KG1 (cell line): ENCODE data around the gene ERICH6B.

Experiments
- DNase-seq: peaks from one replicate; lab custom pipeline; 2025; lab: John Stamatoyannopoulos, UW

The ERICH6B gene

DNA sequence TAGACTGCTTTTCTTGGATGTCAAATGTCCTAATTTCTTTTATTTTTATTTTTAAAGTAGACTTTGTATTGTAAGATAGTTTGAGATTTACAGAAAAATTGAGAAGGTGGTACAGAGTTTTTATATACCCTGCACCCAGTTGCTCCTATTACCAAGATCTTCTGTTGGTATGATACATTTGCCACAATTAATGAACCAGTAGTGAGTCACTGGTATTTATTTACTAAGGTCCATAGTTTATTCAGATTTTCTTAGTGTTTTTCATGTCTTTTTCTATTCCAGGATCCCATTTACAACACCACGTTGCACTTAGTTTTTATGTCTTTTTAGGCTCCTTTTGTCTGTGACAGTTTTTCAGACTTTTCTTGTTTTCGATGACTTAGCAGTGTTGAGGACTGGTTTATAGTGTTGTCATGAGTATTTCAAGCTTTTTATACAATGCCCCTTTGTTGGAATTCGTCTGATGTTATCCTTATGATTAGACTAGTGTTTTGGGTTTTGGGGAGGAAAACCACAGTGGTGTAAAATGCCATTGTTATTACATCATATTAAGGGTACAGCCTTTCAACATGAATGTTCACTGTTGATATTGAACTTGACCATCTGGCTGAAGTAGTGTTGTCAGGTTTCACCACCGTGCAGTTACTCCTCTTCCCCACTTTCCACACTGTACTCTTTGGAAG lies 114.9 kb downstream of the ERICH6B start:
- no peak for DNase-seq

- DNase-seq: no peak
Measured at GRCh38 chr13:45496942-45497341, 118.6 kb downstream of the ERICH6B start.

DNA sequence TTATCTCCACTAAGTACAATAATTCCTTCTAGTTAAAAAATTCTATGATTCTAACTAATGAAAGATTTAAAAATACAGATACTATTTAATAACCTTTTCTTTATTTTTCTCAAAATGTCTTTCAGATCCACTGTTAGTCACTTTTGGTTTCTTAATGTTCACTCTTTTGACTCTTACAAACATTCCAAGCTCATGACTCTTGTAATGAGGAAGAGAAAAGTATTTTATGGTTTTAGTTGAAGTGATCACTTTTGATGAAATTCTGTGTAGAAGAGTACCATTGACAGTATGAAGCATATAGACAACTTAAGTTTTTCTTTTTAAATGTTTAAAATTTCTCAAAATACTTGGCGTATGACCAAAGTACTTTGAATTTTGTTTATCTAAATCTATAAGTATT lies 123.0 kb downstream of the ERICH6B start:
- DNase-seq: no peak
